IMR-90 (cell line): ENCODE measurements around the gene NCCRP1. TPM values are rescaled to one million over a fixed set of nuclear protein-coding genes. Genes with fewer than 3 reads are reported as not detected.

Experiments used
- ATAC-seq: fragments of 200-7000 bp; cut with Tn5 transposase; 2 replicates; pipeline ENCODE4 v1.9.1; 2020; ENCODE audit warnings: low read depth, mild to moderate bottlenecking, moderate library complexity
- BruUV-seq: library from RNA; stranded (reverse); fragments of 400-500 nt; replicated peaks from 2 replicates; lab custom pipeline; 2021; lab: Mats Ljungman, UMichigan
- CTCF ChIA-PET: fragments of 300-600 bp; formaldehyde crosslinking; extraction: SDS; loops from one replicate; lab custom pipeline; 2021; ENCODE audit warnings: antibody characterized with exemption; lab: Yijun Ruan, JAX
- POLR2A ChIA-PET: fragments of 300-600 bp; sonication (Branson Sonifier 250); formaldehyde crosslinking; loops from one replicate; lab custom pipeline; 2022; ENCODE audit warnings: antibody characterized with exemption; ENCODE audit not compliant: unreplicated experiment; lab: Charles Lee
- DNase-seq: peaks from one replicate; pipeline ENCODE4 v3.0.0; 2013
- H2AFZ ChIP-seq: replicated peaks from 2 replicates; pipeline ENCODE3; 2013; ENCODE audit warnings: low read length, mild to moderate bottlenecking; ENCODE audit not compliant: poor library complexity
- H2AK5ac ChIP-seq: 2 replicates; pipeline ENCODE4 v1.6.1; 2013; ENCODE audit warnings: low read depth, low read length, inconsistent platforms
- H2AK9ac ChIP-seq: replicated peaks from 2 replicates; pipeline ENCODE3; 2013; ENCODE audit warnings: mild to moderate bottlenecking, low read depth, low read length, moderate library complexity; ENCODE audit not compliant: poor library complexity
- H2BK120ac ChIP-seq: 2 replicates; pipeline ENCODE4 v1.6.1; 2013; ENCODE audit warnings: low read depth, low read length, inconsistent platforms
- H2BK15ac ChIP-seq: 3 replicates; pipeline ENCODE4 v1.6.1; 2013; ENCODE audit warnings: low read depth, low read length, inconsistent platforms
- H2BK20ac ChIP-seq: 2 replicates; pipeline ENCODE4 v1.6.1; 2013; ENCODE audit warnings: low read depth, mild to moderate bottlenecking, inconsistent platforms, low read length, moderate library complexity
- H2BK5ac ChIP-seq: 2 replicates; pipeline ENCODE4 v1.6.1; 2013; ENCODE audit warnings: mild to moderate bottlenecking, low read depth, low read length, inconsistent platforms; ENCODE audit not compliant: poor library complexity, severe bottlenecking
- H3K14ac ChIP-seq: replicated peaks from 2 replicates; pipeline ENCODE4 v1.6.1; 2013; ENCODE audit warnings: low read depth, low read length, inconsistent platforms
- H3K18ac ChIP-seq: 2 replicates; pipeline ENCODE4 v1.6.1; 2013; ENCODE audit warnings: low read depth, low read length, control low read depth
- H3K23ac ChIP-seq: 2 replicates; pipeline ENCODE4 v1.6.1; 2013; ENCODE audit warnings: low read depth, low read length, inconsistent platforms
- H3K27ac ChIP-seq: 2 replicates; pipeline ENCODE4 v1.5.1; 2013; ENCODE audit warnings: mild to moderate bottlenecking, control low read depth, low read length; ENCODE audit not compliant: insufficient read depth
- H3K27me3 ChIP-seq: 2 replicates; pipeline ENCODE4 v1.6.1; 2013; ENCODE audit warnings: low read length; ENCODE audit not compliant: control insufficient read depth, insufficient read depth
- H3K36me3 ChIP-seq: 2 replicates; pipeline ENCODE4 v1.6.1; 2013; ENCODE audit warnings: low read length, mixed read lengths; ENCODE audit not compliant: control insufficient read depth, insufficient read depth
- H3K4ac ChIP-seq: 2 replicates; pipeline ENCODE4 v1.6.1; 2013; ENCODE audit warnings: low read depth, low read length, inconsistent platforms
- H3K4me1 ChIP-seq: 2 replicates; pipeline ENCODE4 v1.6.1; 2013; ENCODE audit warnings: low read length, mixed read lengths; ENCODE audit not compliant: control insufficient read depth, insufficient read depth
- H3K4me2 ChIP-seq: 2 replicates; pipeline ENCODE4 v1.6.1; 2013; ENCODE audit warnings: low read depth, mild to moderate bottlenecking, control low read depth, low read length, moderate library complexity
- H3K4me3 ChIP-seq: 2 replicates; pipeline ENCODE4 v1.5.1; 2013; ENCODE audit warnings: low read depth, mild to moderate bottlenecking, control low read depth, low read length, moderate library complexity; ENCODE audit not compliant: insufficient read depth
- H3K56ac ChIP-seq: 2 replicates; pipeline ENCODE4 v1.6.1; 2013; ENCODE audit warnings: low read length, inconsistent platforms; ENCODE audit not compliant: insufficient read depth; ENCODE audit errors: extremely low read depth
- H3K79me1 ChIP-seq, 2 experiments: 2 replicates each; pipeline ENCODE4 v1.6.1; 2013; ENCODE audit warnings: low read length in 2 of 2, inconsistent platforms in 1 of 2, low read depth in 1 of 2
- H3K9ac ChIP-seq: 2 replicates; pipeline ENCODE4 v1.6.1; 2013; ENCODE audit warnings: low read depth, low read length, control low read depth
- H3K9me1 ChIP-seq: 2 replicates; pipeline ENCODE4 v1.6.1; 2013; ENCODE audit warnings: low read length, inconsistent platforms; ENCODE audit not compliant: insufficient read depth
- H3K9me3 ChIP-seq: 2 replicates; pipeline ENCODE4 v1.6.1; 2013; ENCODE audit warnings: low read length; ENCODE audit not compliant: control insufficient read depth, insufficient read depth
- H4K20me1 ChIP-seq: 2 replicates; pipeline ENCODE4 v1.6.1; 2013; ENCODE audit warnings: low read length, inconsistent platforms; ENCODE audit not compliant: insufficient read depth
- H4K5ac ChIP-seq: 2 replicates; pipeline ENCODE4 v1.6.1; 2013; ENCODE audit warnings: mild to moderate bottlenecking, low read depth, low read length, control low read depth
- H4K8ac ChIP-seq, 2 experiments: 2 replicates each; pipeline ENCODE4 v1.6.1; 2013; ENCODE audit warnings: low read depth in 2 of 2, low read length in 2 of 2, control low read depth in 1 of 2, inconsistent platforms in 1 of 2
- H4K91ac ChIP-seq: 2 replicates; pipeline ENCODE4 v1.6.1; 2013; ENCODE audit warnings: low read depth, low read length, inconsistent platforms; ENCODE audit not compliant: insufficient read depth
- CEBPB ChIP-seq: IDR thresholded peaks from 2 replicates; pipeline ENCODE4 v1.6.1; 2012; ENCODE audit warnings: low read depth, low read length, improper control_type of control experiment
- CHD1 ChIP-seq: IDR thresholded peaks from 2 replicates; pipeline ENCODE4 v1.6.1; 2012; ENCODE audit warnings: low read depth, low read length, improper control_type of control experiment
- ELK1 ChIP-seq: fragments of 150-350 bp; IDR thresholded peaks from 2 replicates; pipeline ENCODE4 v1.6.1; 2016; ENCODE audit warnings: low read depth, mild to moderate bottlenecking, low read length, moderate library complexity, borderline replicate concordance
- FOS ChIP-seq: fragments of 150-350 bp; IDR thresholded peaks from 2 replicates; pipeline ENCODE4 v1.6.1; 2016; ENCODE audit warnings: low read depth, low read length
- MAFK ChIP-seq: IDR thresholded peaks from 2 replicates; pipeline ENCODE4 v1.6.1; 2012; ENCODE audit warnings: low read depth, low read length, improper control_type of control experiment
- MAZ ChIP-seq: IDR thresholded peaks from 2 replicates; pipeline ENCODE4 v1.6.1; 2012; ENCODE audit warnings: low read depth, mild to moderate bottlenecking, low read length, improper control_type of control experiment, moderate library complexity, borderline replicate concordance
- MXI1 ChIP-seq: IDR thresholded peaks from 2 replicates; pipeline ENCODE4 v1.6.1; 2012; ENCODE audit warnings: low read depth, mild to moderate bottlenecking, low read length, moderate library complexity, borderline replicate concordance
- NFE2L2 ChIP-seq: fragments of 150-350 bp; IDR thresholded peaks from 2 replicates; pipeline ENCODE4 v1.6.1; 2016; ENCODE audit warnings: low read depth, mild to moderate bottlenecking, low read length
- POLR2A ChIP-seq: IDR thresholded peaks from 2 replicates; pipeline ENCODE4 v1.6.1; 2012; ENCODE audit warnings: mild to moderate bottlenecking, low read depth, low read length
- RAD21 ChIP-seq: IDR thresholded peaks from 2 replicates; pipeline ENCODE4 v1.6.1; 2012; ENCODE audit warnings: low read length, improper control_type of control experiment
- RCOR1 ChIP-seq: IDR thresholded peaks from 2 replicates; pipeline ENCODE4 v1.6.1; 2012; ENCODE audit warnings: mild to moderate bottlenecking, low read length, improper control_type of control experiment; ENCODE audit not compliant: insufficient replicate concordance
- RFX5 ChIP-seq: IDR thresholded peaks from 2 replicates; pipeline ENCODE4 v1.8.0; 2012; ENCODE audit warnings: low read depth, mild to moderate bottlenecking, low read length, moderate library complexity
- USF2 ChIP-seq: fragments of 150-350 bp; IDR thresholded peaks from 2 replicates; pipeline ENCODE4 v1.6.1; 2017; ENCODE audit warnings: mild to moderate bottlenecking, antibody characterized with exemption, low read length, low read depth
- WGBS, 2 experiments: methylation state at CpG; one replicate each; pipeline versions ENCODE4 v1.1.5 to v1.1.7; 2013; ENCODE audit warnings: missing lambda C conversion rate in 2 of 2; ENCODE audit not compliant: insufficient read length in 1 of 2; ENCODE audit errors: extremely low coverage in 2 of 2; 5-methylcytosine and 5-hydroxymethylcytosine counted together
- dilution Hi-C: fragments of 300-500 bp; cut with HindIII; formaldehyde crosslinking; loops from one replicate; pipeline ENCODE4 v1.14.3; 2018; ENCODE audit warnings: low sequenced_read_pairs; ENCODE audit not compliant: unreplicated experiment
- in situ Hi-C: fragments of 300-500 bp; cut with MboI; formaldehyde crosslinking; loops from 3 replicates; pipeline ENCODE4 v1.14.3; 2019; ENCODE audit warnings: low sequenced_read_pairs, inconsistent platforms, mixed read lengths
- intact Hi-C: fragments of 100-400 bp; cut with micrococcal nuclease; formaldehyde crosslinking; loops from 2 replicates; pipeline ENCODE4 v1.10.0; 2022
- polyA plus RNA-seq, 3 experiments: library from polyadenylated mRNA; depleted of rRNA; stranded (reverse); fragments of >200 nt; gene quantifications; 2 replicates each; pipeline ENCODE4 v1.2.3, GENCODE V29; 2012; ENCODE audit warnings: low replicate concordance in 1 of 3
- total RNA-seq: library from RNA; depleted of rRNA; stranded (reverse); fragments of >200 nt; gene quantifications from 2 replicates; pipeline ENCODE4 v1.2.3, GENCODE V29; 2012
- TF ChIP-seq, protein P1 (sequence below): conservative IDR thresholded peaks from 2 replicates; pipeline ENCODE4 v1.5.1; 2012; ENCODE audit warnings: mild to moderate bottlenecking, low read depth, low read length, improper control_type of control experiment

NCCRP1 gene
- total and polyA plus RNA-seq, 2 of the 4 experiments (the other 2 are of a cell fraction), result not detected

DNA sequence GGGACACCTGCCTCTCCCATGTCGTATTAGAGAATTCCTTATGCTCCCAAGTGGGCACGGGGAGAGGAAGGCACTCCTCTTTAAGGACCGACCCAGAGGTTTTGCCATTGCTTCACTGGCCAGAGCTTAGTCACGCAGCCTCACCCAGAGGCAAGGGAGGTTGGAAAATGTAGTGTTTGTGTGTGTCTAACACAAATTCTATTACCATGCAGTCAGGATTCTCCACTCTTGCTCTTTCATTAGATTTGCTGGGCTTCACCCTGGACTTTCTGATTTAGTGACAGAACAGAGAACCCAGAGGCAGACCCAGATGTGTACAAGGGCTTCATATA, 14.6 kb upstream of the NCCRP1 start:
- no peak overlapping the region for H3K9ac ChIP-seq
- intact Hi-C loops, result no loop called here
- no peak overlapping the region for H3K18ac ChIP-seq
- no peak for ATAC-seq
- BruUV-seq, result no TSS peak
- H3K9me1 ChIP-seq, result no peaks in the 10 kb centered on the region
- no peak overlapping the region for H3K4ac ChIP-seq
- no peak overlapping the region for H4K91ac ChIP-seq
- TF ChIP-seq, protein P1, sequence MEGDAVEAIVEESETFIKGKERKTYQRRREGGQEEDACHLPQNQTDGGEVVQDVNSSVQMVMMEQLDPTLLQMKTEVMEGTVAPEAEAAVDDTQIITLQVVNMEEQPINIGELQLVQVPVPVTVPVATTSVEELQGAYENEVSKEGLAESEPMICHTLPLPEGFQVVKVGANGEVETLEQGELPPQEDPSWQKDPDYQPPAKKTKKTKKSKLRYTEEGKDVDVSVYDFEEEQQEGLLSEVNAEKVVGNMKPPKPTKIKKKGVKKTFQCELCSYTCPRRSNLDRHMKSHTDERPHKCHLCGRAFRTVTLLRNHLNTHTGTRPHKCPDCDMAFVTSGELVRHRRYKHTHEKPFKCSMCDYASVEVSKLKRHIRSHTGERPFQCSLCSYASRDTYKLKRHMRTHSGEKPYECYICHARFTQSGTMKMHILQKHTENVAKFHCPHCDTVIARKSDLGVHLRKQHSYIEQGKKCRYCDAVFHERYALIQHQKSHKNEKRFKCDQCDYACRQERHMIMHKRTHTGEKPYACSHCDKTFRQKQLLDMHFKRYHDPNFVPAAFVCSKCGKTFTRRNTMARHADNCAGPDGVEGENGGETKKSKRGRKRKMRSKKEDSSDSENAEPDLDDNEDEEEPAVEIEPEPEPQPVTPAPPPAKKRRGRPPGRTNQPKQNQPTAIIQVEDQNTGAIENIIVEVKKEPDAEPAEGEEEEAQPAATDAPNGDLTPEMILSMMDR, result no peak
- TF ChIP-seq MXI1 (no peak), RAD21 (no peak), FOS (no peak), ELK1 (no peak), NFE2L2 (no peak), RCOR1 (no peak), USF2 (no peak), MAZ (no peak), MAFK (no peak), POLR2A (no peak), RFX5 (no peak), CEBPB (no peak), CHD1 (no peak)
- no peak overlapping the region for H3K27ac ChIP-seq
- H2AK9ac ChIP-seq, result peak overlapping the region; percentile 55
- in situ Hi-C loops, result no loop called here
- no peak overlapping the region for H4K8ac ChIP-seq
- no peaks in the 10 kb centered on the region for H3K4me1 ChIP-seq
- ChIA-PET POLR2A (no interaction called here), CTCF (no interaction called here)
- DNase-seq, result no peak
- no peaks in the 10 kb centered on the region for H3K9me3 ChIP-seq
- no peak overlapping the region for H3K56ac ChIP-seq
- H2BK20ac ChIP-seq, result no peak overlapping the region
- no peak overlapping the region for H2BK15ac ChIP-seq
- H4K5ac ChIP-seq, result no peak overlapping the region
- no peaks in the 10 kb centered on the region for H4K20me1 ChIP-seq
- H3K4me2 ChIP-seq, result no peak overlapping the region
- H3K4me3 ChIP-seq, result no peak overlapping the region
- H2BK120ac ChIP-seq, result no peak overlapping the region
- no CpG with 5 or more reads among the region's 4 CpGs for WGBS, 2 experiments
- H3K79me1 ChIP-seq, result no peaks in the 10 kb centered on the region
- dilution Hi-C loops, result no loop called here
- no peak overlapping the region for H3K14ac ChIP-seq
- H3K23ac ChIP-seq, result no peak overlapping the region
- peak overlapping the region; percentile 43 for H2AFZ ChIP-seq
- no peak overlapping the region for H2AK5ac ChIP-seq
- no peaks in the 10 kb centered on the region for H3K27me3 ChIP-seq
- peaks cover 26% of the 10 kb centered on the region for H3K36me3 ChIP-seq
- H2BK5ac ChIP-seq, result no peak overlapping the region
